ENCODE measurements around the gene CDK5R2. TPM values are rescaled to one million over a fixed set of nuclear protein-coding genes. Genes with fewer than 3 reads are reported as not detected.

CDK5R2 gene
- total and polyA plus RNA-seq, 2 of the 13 experiments (the other 11 are each of a cell fraction or from before 2014, with no cell fraction given), result not detected

GRCh38 chr2:218962859-218963492, 3.5 kb downstream of the CDK5R2 start (continued):
- TF ChIP-seq ZNF687 (CRISPR knock-in tag; IDR thresholded peaks at IDR 0.05) (peak; percentile 66), CENPT (CRISPR knock-in tag; IDR thresholded peaks at IDR 0.05; ENCODE audit: low read depth) (0 out of 2 replicates have a peak, but pooled peaks have one; percentile 66), MYNN (CRISPR knock-in tag; IDR thresholded peaks at IDR 0.05; ENCODE audit: low read depth) (no peak), RXRA (CRISPR knock-in tag; IDR thresholded peaks at IDR 0.05) (peak; percentile 39; the same call in 1 of the 2 replicates), ZNF335 (CRISPR knock-in tag; IDR thresholded peaks at IDR 0.05) (peak; percentile 88; the same call in 1 of the 2 replicates), SMAD3 (CRISPR knock-in tag; IDR thresholded peaks at IDR 0.05) (peak; percentile 94), CCDC6 (CRISPR knock-in tag; IDR thresholded peaks at IDR 0.05) (peak; percentile 87; the same call in 1 of the 2 replicates), GPN1 (CRISPR knock-in tag; IDR thresholded peaks at IDR 0.05; ENCODE audit: borderline replicate concordance) (peak; percentile 89; the same call in 1 of the 2 replicates), PBX2 (CRISPR knock-in tag; IDR thresholded peaks at IDR 0.05) (no peak), ZNF142 (CRISPR knock-in tag; IDR thresholded peaks at IDR 0.05) (peak; percentile 92), ZNF713 (CRISPR knock-in tag; IDR thresholded peaks at IDR 0.05) (no peak), POGK (CRISPR knock-in tag; conservative IDR thresholded peaks at IDR 0.05) (peak; percentile 72; the same call in 1 of the 2 replicates), DNMT1 (CRISPR knock-in tag; IDR thresholded peaks at IDR 0.05) (no peak), FOXA1 (IDR thresholded peaks at IDR 0.05) (no peak), FOXA1 (CRISPR knock-in tag; IDR thresholded peaks at IDR 0.05) (no peak), ATF7-NPFF (CRISPR knock-in tag; IDR thresholded peaks at IDR 0.05; ENCODE audit: low read depth) (peak; percentile 53; the same call in 1 of the 2 replicates), JDP2 (CRISPR knock-in tag; IDR thresholded peaks at IDR 0.05; ENCODE audit: borderline replicate concordance) (peak; percentile 85; the same call in 1 of the 2 replicates)
